Nephron (organoid): ENCODE measurements around the gene EHF.
A peak's percentile ranks its signal among the peaks of the same experiment; 100 is the strongest.

Source experiments
- H3K27ac Mint-ChIP-seq, 3 experiments: 2 replicates each; pipeline ENCODE4 v1.8.0; 2020; ENCODE audit warnings: mixed read lengths in 3 of 3, mild to moderate bottlenecking in 2 of 3, moderate library complexity in 1 of 3
- H3K27me3 Mint-ChIP-seq: 2 replicates; pipeline ENCODE4 v1.8.0; 2021; ENCODE audit warnings: low read depth, mild to moderate bottlenecking, moderate library complexity, mixed read lengths
- H3K36me3 Mint-ChIP-seq: 2 replicates; pipeline ENCODE4 v1.8.0; 2020; ENCODE audit warnings: low read depth, mixed read lengths
- H3K4me1 Mint-ChIP-seq: 2 replicates; pipeline ENCODE4 v1.8.0; 2020; ENCODE audit warnings: mixed read lengths
- H3K4me3 Mint-ChIP-seq, 3 experiments: 2 replicates each; pipeline ENCODE4 v1.8.0; 2020; ENCODE audit warnings: mild to moderate bottlenecking in 3 of 3, mixed read lengths in 3 of 3, moderate library complexity in 2 of 3
- H3K9me3 Mint-ChIP-seq: 2 replicates; pipeline ENCODE4 v1.8.0; 2020; ENCODE audit warnings: mixed read lengths
- TF ChIP-seq, protein P1 (sequence below), 3 experiments: fragments of 200-600 bp; sonication (generic); IDR thresholded peaks; one replicate each; pipeline ENCODE4 v1.5.0; 2021; ENCODE audit warnings: antibody characterized with exemption in 3 of 3; ENCODE audit not compliant: unreplicated experiment in 3 of 3

The EHF gene

DNA sequence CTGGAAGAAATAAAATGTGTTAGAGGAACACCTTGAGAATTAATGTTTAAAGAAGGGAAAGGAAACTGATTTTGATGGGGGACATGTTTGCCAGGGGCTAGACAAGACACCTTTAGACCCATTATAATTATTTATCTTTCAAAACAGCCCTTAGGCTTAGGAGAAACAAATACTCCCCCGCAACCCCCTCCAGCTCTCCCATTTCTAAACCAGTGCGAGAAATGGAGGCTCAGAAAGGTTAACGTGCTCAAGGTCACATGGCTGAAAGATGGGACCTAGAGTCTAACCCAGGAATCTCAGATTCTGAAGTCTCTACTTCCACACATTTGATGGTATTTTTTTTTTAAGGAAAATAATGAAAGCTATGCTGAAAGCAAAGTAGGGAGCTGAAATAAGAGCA, 18.0 kb downstream of the EHF start:
- Mint-ChIP-seq H3K4me1 (peaks cover 4% of the 10 kb centered on the region), H3K36me3 (no peaks in the 10 kb centered on the region), H3K9me3 (no peaks in the 10 kb centered on the region), H3K27me3 (peaks cover 5% of the 10 kb centered on the region), H3K4me3 (no peak overlapping the region), H3K27ac (no peak overlapping the region)
- TF ChIP-seq, protein P1, sequence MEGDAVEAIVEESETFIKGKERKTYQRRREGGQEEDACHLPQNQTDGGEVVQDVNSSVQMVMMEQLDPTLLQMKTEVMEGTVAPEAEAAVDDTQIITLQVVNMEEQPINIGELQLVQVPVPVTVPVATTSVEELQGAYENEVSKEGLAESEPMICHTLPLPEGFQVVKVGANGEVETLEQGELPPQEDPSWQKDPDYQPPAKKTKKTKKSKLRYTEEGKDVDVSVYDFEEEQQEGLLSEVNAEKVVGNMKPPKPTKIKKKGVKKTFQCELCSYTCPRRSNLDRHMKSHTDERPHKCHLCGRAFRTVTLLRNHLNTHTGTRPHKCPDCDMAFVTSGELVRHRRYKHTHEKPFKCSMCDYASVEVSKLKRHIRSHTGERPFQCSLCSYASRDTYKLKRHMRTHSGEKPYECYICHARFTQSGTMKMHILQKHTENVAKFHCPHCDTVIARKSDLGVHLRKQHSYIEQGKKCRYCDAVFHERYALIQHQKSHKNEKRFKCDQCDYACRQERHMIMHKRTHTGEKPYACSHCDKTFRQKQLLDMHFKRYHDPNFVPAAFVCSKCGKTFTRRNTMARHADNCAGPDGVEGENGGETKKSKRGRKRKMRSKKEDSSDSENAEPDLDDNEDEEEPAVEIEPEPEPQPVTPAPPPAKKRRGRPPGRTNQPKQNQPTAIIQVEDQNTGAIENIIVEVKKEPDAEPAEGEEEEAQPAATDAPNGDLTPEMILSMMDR (IDR thresholded peaks at IDR 0.05; ENCODE audit: unreplicated experiment in 3 of 3): no peak

DNA sequence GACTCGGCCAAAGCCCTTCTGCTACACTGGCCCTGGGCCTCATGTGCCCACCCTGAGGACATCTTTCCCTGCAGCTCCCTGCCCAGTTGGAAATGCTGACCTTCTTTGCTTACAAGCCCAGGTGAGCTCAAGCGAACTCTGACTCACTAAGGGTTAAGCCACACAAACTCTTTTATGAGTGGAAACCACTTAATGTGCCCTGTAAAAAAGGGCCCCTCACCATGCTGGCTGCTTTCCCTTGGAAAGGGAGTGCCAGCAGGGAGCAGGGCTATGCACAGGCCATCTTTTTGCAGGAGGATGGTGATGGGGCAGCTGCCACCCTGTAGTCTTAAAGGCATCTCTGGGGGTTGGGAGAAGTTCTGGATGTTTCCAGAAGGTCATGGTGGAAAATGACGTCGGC, 18.7 kb downstream of the EHF start:
- no peak overlapping the region for H3K4me3 Mint-ChIP-seq
- peaks cover 5% of the 10 kb centered on the region for H3K27me3 Mint-ChIP-seq
- no peaks in the 10 kb centered on the region for H3K9me3 Mint-ChIP-seq
- peaks cover 4% of the 10 kb centered on the region for H3K4me1 Mint-ChIP-seq
- H3K27ac Mint-ChIP-seq: peak overlapping the region; percentile 55 to 86 (median 80)
- TF ChIP-seq, protein P1 (IDR thresholded peaks at IDR 0.05; ENCODE audit: unreplicated experiment in 3 of 3): no peak
- H3K36me3 Mint-ChIP-seq: no peaks in the 10 kb centered on the region

DNA sequence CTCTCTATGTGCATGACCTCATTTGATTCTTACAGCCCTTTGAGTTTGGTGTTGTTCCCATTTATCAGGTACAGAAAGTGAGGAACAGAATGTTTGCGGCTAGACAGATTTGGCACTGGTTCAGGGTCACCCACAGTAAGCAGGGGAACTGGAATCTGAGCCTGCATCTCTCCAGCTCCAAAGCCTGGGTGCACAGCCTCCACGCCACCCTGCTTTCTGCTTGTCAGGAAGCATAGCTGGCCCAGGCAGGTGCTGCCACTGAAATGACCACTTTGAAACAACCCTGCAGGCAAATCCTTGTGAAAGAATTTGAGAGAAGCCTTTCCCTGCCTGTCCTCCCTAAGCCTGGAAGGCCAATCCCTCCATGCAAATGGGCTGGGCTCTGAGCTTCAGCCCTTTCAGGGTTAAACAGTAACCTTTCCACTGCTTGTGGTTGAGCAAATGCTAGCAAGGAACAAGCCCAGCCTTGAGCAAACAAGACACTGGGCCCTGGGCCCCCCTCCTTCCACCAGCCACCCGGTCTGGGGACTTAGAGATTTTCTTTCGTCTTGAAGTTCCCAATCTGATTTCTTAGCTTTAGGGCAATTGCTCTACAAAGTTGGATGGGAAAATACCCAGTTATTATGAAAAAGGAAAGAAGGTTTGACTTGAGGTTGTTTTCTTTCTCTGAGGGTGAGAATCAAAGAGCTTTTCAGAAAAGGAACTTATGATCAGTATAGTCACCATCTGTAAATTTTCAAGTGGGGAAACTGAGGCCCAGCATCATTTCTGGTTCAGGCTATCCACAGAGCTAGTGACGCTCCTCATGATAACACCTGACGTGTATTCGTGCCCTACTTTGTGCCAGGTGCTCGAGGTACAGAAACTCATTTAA, 19.4 kb downstream of the EHF start:
- Mint-ChIP-seq H3K36me3 (no peaks in the 10 kb centered on the region), H3K27me3 (peaks cover 5% of the 10 kb centered on the region)
- TF ChIP-seq, protein P1 (IDR thresholded peaks at IDR 0.05; ENCODE audit: unreplicated experiment in 3 of 3): no peak

DNA sequence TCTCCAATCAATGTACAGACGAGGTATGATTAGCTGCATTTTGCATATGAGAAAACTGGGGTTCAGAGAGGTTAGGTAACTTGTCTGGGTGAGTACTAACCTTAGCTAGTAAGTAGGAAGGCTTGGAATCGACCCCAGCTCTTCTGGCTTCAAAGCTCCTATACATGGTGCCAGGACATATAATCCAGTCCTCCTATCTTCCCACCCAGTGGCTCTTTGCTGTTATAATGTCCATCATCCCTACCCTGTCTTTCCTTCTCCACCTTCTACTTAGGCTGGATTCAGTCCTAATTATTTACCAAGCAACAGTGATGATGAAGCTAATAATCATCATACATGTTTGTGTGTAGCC, 20.0 kb downstream of the EHF start:
- no peaks in the 10 kb centered on the region for H3K36me3 Mint-ChIP-seq
- no peaks in the 10 kb centered on the region for H3K9me3 Mint-ChIP-seq
- peak overlapping the region; percentile 3 to 80 (median 18) for H3K27ac Mint-ChIP-seq
- peaks cover 4% of the 10 kb centered on the region for H3K4me1 Mint-ChIP-seq
- no peak overlapping the region for H3K4me3 Mint-ChIP-seq
- TF ChIP-seq, protein P1 (IDR thresholded peaks at IDR 0.05; ENCODE audit: unreplicated experiment in 3 of 3): no peak
- H3K27me3 Mint-ChIP-seq: peaks cover 5% of the 10 kb centered on the region

More for the DNA sequence above, 19.4 kb downstream of the EHF start:
- Mint-ChIP-seq H3K9me3 (no peaks in the 10 kb centered on the region), H3K4me1 (peaks cover 4% of the 10 kb centered on the region), H3K27ac (peak overlapping the region; percentile 3 to 86 (median 80)), H3K4me3 (no peak overlapping the region)

DNA sequence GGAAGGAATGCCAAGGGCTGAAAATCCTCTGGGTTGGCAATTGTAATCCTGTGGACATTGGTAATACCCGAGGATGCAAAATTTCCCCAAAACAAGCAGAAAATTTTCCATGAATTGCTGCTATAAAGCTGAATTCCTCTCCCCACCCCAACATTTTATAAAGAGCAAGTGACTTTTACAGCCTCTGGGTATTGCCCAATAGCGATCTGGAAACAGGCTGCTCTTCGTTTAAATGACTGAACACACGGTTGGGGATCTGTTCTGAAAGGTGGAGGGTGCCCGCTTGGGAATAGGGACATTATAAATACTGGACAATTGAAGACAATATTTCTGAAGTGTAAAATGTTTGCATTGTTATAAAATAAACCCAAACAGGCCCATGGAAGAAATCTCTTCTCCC, 20.6 kb downstream of the EHF start:
- Mint-ChIP-seq H3K36me3 (no peaks in the 10 kb centered on the region), H3K9me3 (no peaks in the 10 kb centered on the region), H3K4me3 (no peak overlapping the region), H3K27me3 (peaks cover 5% of the 10 kb centered on the region), H3K27ac (peak overlapping the region; percentile 3 to 18 (median 5)), H3K4me1 (peaks cover 4% of the 10 kb centered on the region)
- TF ChIP-seq, protein P1 (IDR thresholded peaks at IDR 0.05; ENCODE audit: unreplicated experiment in 3 of 3): no peak
